ENCODE results near the gene SPIRE1. TPM values are rescaled to one million over a fixed set of nuclear protein-coding genes. Genes with fewer than 3 reads are reported as not detected.

SPIRE1 gene
- total and polyA plus RNA-seq, 2 of the 4 experiments (the other 2 are of a cell fraction), result 11.6 to 31.4 TPM

GRCh38 chr18:12702221-12703095, 44.6 kb upstream of the SPIRE1 start, which contains the start of the genes CEP76 and PSMG2:
Gene CEP76 (minus strand): TSS chr18:12702723. CDS start chr18:12702548, 175 bp downstream.
Gene PSMG2 (plus strand): TSS chr18:12703042. CDS start chr18:12703108, 66 bp downstream.
- 0% methylated on average over 26 of the region's 89 CpGs; no CpG with 5 or more reads in 1 of the 2 experiments for WGBS, 2 experiments (ENCODE audit: extremely low coverage in 2 of 2, insufficient read length in 1 of 2)
- no TSS peak for BruUV-seq (replicated peaks)
- H3K79me1 ChIP-seq (ENCODE audit: low read depth in 1 of 2, low read length in 2 of 2), result peaks cover 20 to 32% of the 10 kb centered on the region in 2 experiments
- peak within 1 kb of the TSS; percentile 93 to 98 for H4K8ac ChIP-seq (ENCODE audit: low read depth in 2 of 2, low read length in 2 of 2)
- H3K56ac ChIP-seq (ENCODE audit: extremely low read depth, insufficient read depth, low read length), result peak within 1 kb of the TSS; percentile 91
- ATAC-seq (ENCODE audit: low read depth) (peak; percentile 94), DNase-seq (peak; percentile 84)
- peak within 1 kb of the TSS; percentile 99 for H2BK5ac ChIP-seq (ENCODE audit: low read depth, low read length, poor library complexity, severe bottlenecking)
- ChIA-PET POLR2A (ENCODE audit: unreplicated experiment) (interaction anchor here (0.6 kb wide), 1 partner anchor 264 kb away, joined by 3 read pairs; no protein-coding TSS in a partner anchor), CTCF (interaction anchor here (0.9 kb wide), 1 partner anchor 25 kb away, joined by 3 read pairs; no protein-coding TSS in a partner anchor)
- H3K14ac ChIP-seq (replicated peaks; ENCODE audit: low read depth, low read length), result peak within 1 kb of the TSS; percentile 95
- dilution Hi-C loops (cut with HindIII; ENCODE audit: low sequenced_read_pairs, unreplicated experiment), result no loop called here
- peak within 1 kb of the TSS; percentile 98 for H3K4ac ChIP-seq (ENCODE audit: low read depth, low read length)
- H2AK5ac ChIP-seq (ENCODE audit: low read depth, low read length), result 0 out of 2 replicates have a peak within 1 kb of the TSS, but pooled peaks have one; percentile 21
- H3K23ac ChIP-seq (ENCODE audit: low read depth, low read length), result peak within 1 kb of the TSS; percentile 95
- peak within 1 kb of the TSS; percentile 97 for H3K4me2 ChIP-seq (ENCODE audit: low read depth, low read length)
- H4K91ac ChIP-seq (ENCODE audit: insufficient read depth, low read depth, low read length), result peak within 1 kb of the TSS; percentile 99
- peak within 1 kb of the TSS; percentile 98 for H3K27ac ChIP-seq (ENCODE audit: insufficient read depth, low read length)
- peak within 1 kb of the TSS; percentile 95 for H3K9ac ChIP-seq (ENCODE audit: low read depth, low read length)
- no peaks in the 10 kb centered on the region; the same call in 1 of the 2 replicates for H4K20me1 ChIP-seq (ENCODE audit: insufficient read depth, low read length)
- peak within 1 kb of the TSS; percentile 56; the same call in 1 of the 3 replicates for H2BK15ac ChIP-seq (ENCODE audit: low read depth, low read length)
- H2BK20ac ChIP-seq (ENCODE audit: low read depth, low read length), result no peak within 1 kb of the TSS
- H3K9me3 ChIP-seq (ENCODE audit: control insufficient read depth, insufficient read depth, low read length), result no peaks in the 10 kb centered on the region
- intact Hi-C loops (cut with micrococcal nuclease), result loop anchor here (1.0 kb wide), 1 partner anchor 311 kb away; no protein-coding TSS in a partner anchor
- H3K18ac ChIP-seq (ENCODE audit: low read depth, low read length), result peak within 1 kb of the TSS; percentile 87; the same call in 1 of the 2 replicates
- no peaks in the 10 kb centered on the region for H3K27me3 ChIP-seq (ENCODE audit: control insufficient read depth, insufficient read depth, low read length)
- H2BK120ac ChIP-seq (ENCODE audit: low read depth, low read length), result peak within 1 kb of the TSS; percentile 98
- H3K4me3 ChIP-seq (ENCODE audit: insufficient read depth, low read depth, low read length), result peak within 1 kb of the TSS; percentile 89
- H2AK9ac ChIP-seq (replicated peaks; ENCODE audit: low read depth, low read length, poor library complexity), result peak within 1 kb of the TSS; percentile 97
- in situ Hi-C loops (cut with MboI; ENCODE audit: low sequenced_read_pairs), result no loop called here
- H3K9me1 ChIP-seq (ENCODE audit: insufficient read depth, low read length), result no peaks in the 10 kb centered on the region
- H3K4me1 ChIP-seq (ENCODE audit: control insufficient read depth, insufficient read depth, low read length), result peaks cover 4% of the 10 kb centered on the region; the same call in 1 of the 2 replicates
- TF ChIP-seq POLR2A (IDR thresholded peaks at IDR 0.05; ENCODE audit: low read depth, low read length) (peak; percentile 92), CTCF (conservative IDR thresholded peaks at IDR 0.05; ENCODE audit: low read depth, low read length) (no peak), MXI1 (IDR thresholded peaks at IDR 0.05; ENCODE audit: borderline replicate concordance, low read depth, low read length) (0 out of 2 replicates have a peak, but pooled peaks have one; percentile 12), MAZ (IDR thresholded peaks at IDR 0.05; ENCODE audit: borderline replicate concordance, low read depth, low read length) (peak; percentile 68; the same call in 1 of the 2 replicates), CHD1 (IDR thresholded peaks at IDR 0.05; ENCODE audit: low read depth, low read length) (peak; percentile 75; the same call in 1 of the 2 replicates)
- peaks cover 3% of the 10 kb centered on the region; the same call in 1 of the 2 replicates for H3K36me3 ChIP-seq (ENCODE audit: control insufficient read depth, insufficient read depth, low read length)
- peak within 1 kb of the TSS; percentile 100 for H2AFZ ChIP-seq (replicated peaks; ENCODE audit: low read length, poor library complexity)
- peak within 1 kb of the TSS; percentile 76 for H4K5ac ChIP-seq (ENCODE audit: low read depth, low read length)

Data from IMR-90 (cell line).